ENCODE measurements around the gene SRR.
A peak's percentile ranks its signal among the peaks of the same experiment; 100 is the strongest.

SRR gene

DNA sequence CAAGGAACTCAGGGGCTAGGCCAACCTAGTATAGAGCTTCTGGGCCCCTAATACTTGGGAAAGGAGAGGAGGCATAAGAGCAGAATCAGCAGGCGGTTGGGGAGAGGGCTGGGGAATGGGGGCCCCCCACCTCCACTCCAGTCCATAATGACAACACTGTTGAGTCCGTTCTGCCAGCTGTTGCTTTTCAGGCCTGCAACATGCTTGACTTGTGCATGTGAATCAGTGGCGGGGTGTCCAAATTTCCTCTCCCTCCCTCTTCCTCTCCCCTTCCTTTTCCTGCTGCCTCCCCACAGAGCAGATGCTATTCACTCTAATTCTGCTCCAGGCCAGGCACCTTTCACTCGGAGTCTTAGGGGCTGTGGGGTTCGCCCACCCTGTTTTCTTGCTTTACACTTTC is 65.3 kb downstream of the SRR start:
- Histone ChIP-seq H3K36me3 (ENCODE audit: control insufficient read depth, insufficient read depth, low read length) (peaks cover 34% of the 10 kb centered on the region), H3K4me1 (ENCODE audit: control insufficient read depth, insufficient read depth, low read length) (no peaks in the 10 kb centered on the region), H3K9me3 (ENCODE audit: control insufficient read depth, insufficient read depth, low read length) (no peaks in the 10 kb centered on the region), H3K9ac (ENCODE audit: low read depth, low read length) (peak overlapping the region; percentile 37), H3K4me3 (ENCODE audit: low read depth, low read length) (no peak overlapping the region), H3K27me3 (ENCODE audit: control insufficient read depth, insufficient read depth, low read length) (no peaks in the 10 kb centered on the region)

DNA sequence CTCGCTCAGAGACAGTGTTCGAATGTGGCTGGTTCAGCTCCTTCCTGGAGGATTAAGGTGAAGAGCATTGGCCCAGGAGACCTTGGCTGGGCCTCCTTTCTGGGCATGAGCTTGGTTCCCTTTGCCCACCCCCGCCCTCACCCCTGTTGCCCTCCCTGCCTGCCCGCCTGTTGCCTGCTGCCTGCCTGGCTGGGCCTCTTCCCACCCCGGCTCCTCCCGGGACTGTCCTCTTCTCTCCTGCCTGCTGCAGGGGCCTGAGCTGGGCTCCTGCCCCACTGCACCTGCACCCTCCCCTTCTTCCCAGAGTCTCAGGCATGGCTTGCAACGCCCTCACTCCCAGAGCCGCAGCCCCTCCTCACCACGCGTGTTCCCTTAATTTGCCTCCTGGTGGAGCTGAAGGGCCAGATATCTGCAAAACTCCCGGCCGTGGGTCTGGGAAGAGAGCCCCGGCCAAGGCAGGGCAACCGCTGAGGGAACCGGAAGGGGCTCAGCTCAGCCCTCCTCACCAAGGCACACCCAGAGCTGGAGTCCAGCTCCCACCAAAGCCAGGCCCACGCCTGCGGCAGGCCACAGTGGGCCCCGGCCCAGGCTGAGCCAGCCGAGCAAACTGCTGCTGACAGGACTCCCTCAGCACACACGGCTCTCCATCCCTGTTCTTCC is 65.9 kb downstream of the SRR start:
- Histone ChIP-seq H3K4me3 (ENCODE audit: low read depth, low read length) (no peak overlapping the region), H3K9me3 (ENCODE audit: control insufficient read depth, insufficient read depth, low read length) (no peaks in the 10 kb centered on the region), H3K27me3 (ENCODE audit: control insufficient read depth, insufficient read depth, low read length) (no peaks in the 10 kb centered on the region), H3K36me3 (ENCODE audit: control insufficient read depth, insufficient read depth, low read length) (peaks cover 31% of the 10 kb centered on the region), H3K9ac (ENCODE audit: low read depth, low read length) (no peak overlapping the region), H3K4me1 (ENCODE audit: control insufficient read depth, insufficient read depth, low read length) (no peaks in the 10 kb centered on the region)

DNA sequence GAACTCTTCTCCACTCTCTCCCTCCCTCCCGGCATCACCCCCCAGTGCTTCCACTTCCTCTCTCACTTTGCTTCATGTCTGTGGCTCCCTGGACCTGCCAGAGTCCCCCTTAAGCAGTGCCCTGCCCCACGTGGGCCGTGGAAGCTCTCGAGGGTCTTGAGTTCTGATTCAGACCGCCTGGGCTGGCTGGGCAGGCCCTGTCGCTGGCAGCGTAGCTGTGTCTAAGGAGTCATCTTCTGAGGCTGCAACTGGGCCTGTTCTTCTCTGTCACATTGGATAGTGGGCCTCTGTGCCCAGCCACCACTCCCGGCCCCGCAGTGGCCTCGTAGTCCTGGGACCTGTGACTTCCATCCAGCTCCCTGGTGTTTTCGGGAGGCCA is 66.5 kb downstream of the SRR start:
- no peak overlapping the region for H3K9ac ChIP-seq (ENCODE audit: low read depth, low read length)
- no peaks in the 10 kb centered on the region for H3K27me3 ChIP-seq (ENCODE audit: control insufficient read depth, insufficient read depth, low read length)
- no peaks in the 10 kb centered on the region for H3K9me3 ChIP-seq (ENCODE audit: control insufficient read depth, insufficient read depth, low read length)
- no peak overlapping the region for H3K4me3 ChIP-seq (ENCODE audit: low read depth, low read length)
- no peaks in the 10 kb centered on the region for H3K4me1 ChIP-seq (ENCODE audit: control insufficient read depth, insufficient read depth, low read length)
- peaks cover 31% of the 10 kb centered on the region for H3K36me3 ChIP-seq (ENCODE audit: control insufficient read depth, insufficient read depth, low read length)

- H3K9ac ChIP-seq (ENCODE audit: low read depth, low read length) = no peak overlapping the region
- peaks cover 31% of the 10 kb centered on the region for H3K36me3 ChIP-seq (ENCODE audit: control insufficient read depth, insufficient read depth, low read length)
- H3K27me3 ChIP-seq (ENCODE audit: control insufficient read depth, insufficient read depth, low read length) = no peaks in the 10 kb centered on the region
- H3K4me3 ChIP-seq (ENCODE audit: low read depth, low read length) = no peak overlapping the region
- no peaks in the 10 kb centered on the region for H3K4me1 ChIP-seq (ENCODE audit: control insufficient read depth, insufficient read depth, low read length)
- no peaks in the 10 kb centered on the region for H3K9me3 ChIP-seq (ENCODE audit: control insufficient read depth, insufficient read depth, low read length)
These were observed 67.7 kb downstream of the SRR start for GRCh38 chr17:2371183-2372130.

DNA sequence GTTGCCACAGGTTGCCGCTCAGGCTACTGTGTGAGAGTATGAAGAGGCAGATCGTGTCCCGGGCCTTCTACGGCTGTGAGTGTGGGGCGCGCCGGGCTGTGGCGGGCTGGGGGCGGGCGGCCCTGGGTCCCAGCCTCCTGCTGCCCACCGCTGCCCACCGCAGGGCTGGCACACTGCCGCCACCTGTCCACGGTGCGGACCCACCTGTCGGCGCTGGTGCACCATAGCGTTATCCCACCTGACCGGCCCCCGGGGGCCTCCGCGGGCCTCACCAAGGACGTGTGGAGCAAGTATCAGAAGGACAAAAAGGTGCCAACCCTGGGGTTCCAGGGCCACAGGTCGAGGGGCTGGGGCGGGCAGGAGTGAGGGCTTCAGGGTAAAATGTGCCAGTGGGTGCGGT is 68.4 kb downstream of the SRR start:
- H3K4me1 ChIP-seq (ENCODE audit: control insufficient read depth, insufficient read depth, low read length) = no peaks in the 10 kb centered on the region
- H3K36me3 ChIP-seq (ENCODE audit: control insufficient read depth, insufficient read depth, low read length) = peaks cover 35% of the 10 kb centered on the region
- H3K27me3 ChIP-seq (ENCODE audit: control insufficient read depth, insufficient read depth, low read length) = no peaks in the 10 kb centered on the region
- no peak overlapping the region for H3K4me3 ChIP-seq (ENCODE audit: low read depth, low read length)
- no peaks in the 10 kb centered on the region for H3K9me3 ChIP-seq (ENCODE audit: control insufficient read depth, insufficient read depth, low read length)
- H3K9ac ChIP-seq (ENCODE audit: low read depth, low read length) = no peak overlapping the region

DNA sequence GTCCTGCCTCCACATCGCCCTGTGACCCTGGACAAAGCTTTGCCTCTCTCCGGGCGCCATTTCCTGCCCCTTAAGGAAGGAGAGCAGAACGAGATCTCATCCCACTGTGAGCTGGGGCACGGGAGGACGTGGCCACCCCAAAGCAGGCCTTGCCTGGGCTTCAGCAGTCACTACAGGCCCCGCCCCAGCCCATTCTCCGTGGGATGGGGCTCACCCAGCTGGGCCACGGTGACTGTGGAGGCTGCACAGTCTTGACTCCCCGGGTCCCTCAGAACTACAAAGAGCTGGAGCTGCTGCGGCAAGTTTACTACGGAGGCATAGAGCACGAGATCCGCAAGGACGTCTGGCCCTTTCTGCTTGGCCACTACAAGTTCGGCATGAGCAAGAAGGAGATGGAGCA is 68.9 kb downstream of the SRR start:
- no peaks in the 10 kb centered on the region for H3K4me1 ChIP-seq (ENCODE audit: control insufficient read depth, insufficient read depth, low read length)
- no peak overlapping the region for H3K9ac ChIP-seq (ENCODE audit: low read depth, low read length)
- peaks cover 39% of the 10 kb centered on the region for H3K36me3 ChIP-seq (ENCODE audit: control insufficient read depth, insufficient read depth, low read length)
- no peak overlapping the region for H3K4me3 ChIP-seq (ENCODE audit: low read depth, low read length)
- no peaks in the 10 kb centered on the region for H3K27me3 ChIP-seq (ENCODE audit: control insufficient read depth, insufficient read depth, low read length)
- no peaks in the 10 kb centered on the region for H3K9me3 ChIP-seq (ENCODE audit: control insufficient read depth, insufficient read depth, low read length)

DNA sequence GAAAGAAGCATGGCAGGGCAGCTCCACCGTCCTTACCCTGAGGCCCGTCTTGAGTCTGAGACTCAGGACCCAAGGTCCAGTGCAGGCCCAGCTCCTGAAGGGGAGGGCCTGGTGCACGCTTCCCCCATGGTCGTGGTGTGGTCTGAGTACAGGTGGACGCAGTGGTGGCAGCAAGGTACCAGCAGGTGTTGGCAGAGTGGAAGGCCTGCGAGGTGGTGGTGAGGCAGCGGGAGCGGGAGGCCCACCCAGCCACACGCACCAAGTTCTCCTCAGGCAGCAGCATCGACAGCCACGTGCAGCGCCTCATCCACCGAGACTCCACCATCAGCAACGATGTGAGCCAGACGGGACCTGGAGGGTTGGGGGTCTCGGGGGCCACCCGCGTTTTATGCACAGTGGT is 69.4 kb downstream of the SRR start:
- no peak overlapping the region for H3K4me3 ChIP-seq (ENCODE audit: low read depth, low read length)
- no peak overlapping the region for H3K9ac ChIP-seq (ENCODE audit: low read depth, low read length)
- H3K4me1 ChIP-seq (ENCODE audit: control insufficient read depth, insufficient read depth, low read length) = no peaks in the 10 kb centered on the region
- no peaks in the 10 kb centered on the region for H3K27me3 ChIP-seq (ENCODE audit: control insufficient read depth, insufficient read depth, low read length)
- no peaks in the 10 kb centered on the region for H3K9me3 ChIP-seq (ENCODE audit: control insufficient read depth, insufficient read depth, low read length)
- H3K36me3 ChIP-seq (ENCODE audit: control insufficient read depth, insufficient read depth, low read length) = peaks cover 38% of the 10 kb centered on the region

All from iPS-15b (cell line).